Neural crest cell (in vitro differentiated cells): ENCODE measurements around the gene RDH5. TPM values are rescaled to one million over a fixed set of nuclear protein-coding genes. Genes with fewer than 3 reads are reported as not detected.

ENCODE experiments used
- DNase-seq: peaks from one replicate; pipeline ENCODE4 v3.0.0; 2021; ENCODE audit warnings: low read depth, mixed read lengths, low spot score
- H3K27ac Mint-ChIP-seq: one replicate; pipeline ENCODE4 v1.8.0; 2021; ENCODE audit warnings: mild to moderate bottlenecking, mixed read lengths; ENCODE audit not compliant: unreplicated experiment
- H3K27me3 Mint-ChIP-seq: 2 replicates; pipeline ENCODE4 v1.8.0; 2021; ENCODE audit warnings: low read depth, mild to moderate bottlenecking, mixed read lengths
- H3K36me3 Mint-ChIP-seq: 2 replicates; pipeline ENCODE4 v1.8.0; 2021; ENCODE audit warnings: low read depth, mild to moderate bottlenecking, mixed read lengths
- H3K4me1 Mint-ChIP-seq: 2 replicates; pipeline ENCODE4 v1.8.0; 2021; ENCODE audit warnings: mixed read lengths
- H3K4me3 Mint-ChIP-seq: one replicate; pipeline ENCODE4 v1.8.0; 2021; ENCODE audit warnings: mild to moderate bottlenecking, mixed read lengths
- H3K9me3 Mint-ChIP-seq: 2 replicates; pipeline ENCODE4 v1.8.0; 2021; ENCODE audit warnings: mixed read lengths
- total RNA-seq: library from RNA; stranded (reverse); gene quantifications from 2 replicates; pipeline ENCODE4 v1.2.1, GENCODE V29; 2021
- TF ChIP-seq, protein P1 (sequence below): fragments of 200-600 bp; sonication (generic); conservative IDR thresholded peaks from 2 replicates; pipeline ENCODE4 v1.5.0; 2021; ENCODE audit warnings: antibody characterized with exemption, mild to moderate bottlenecking

The RDH5 gene
- total RNA-seq, 1 donor from 2014 or later, result 14.2 TPM

DNA sequence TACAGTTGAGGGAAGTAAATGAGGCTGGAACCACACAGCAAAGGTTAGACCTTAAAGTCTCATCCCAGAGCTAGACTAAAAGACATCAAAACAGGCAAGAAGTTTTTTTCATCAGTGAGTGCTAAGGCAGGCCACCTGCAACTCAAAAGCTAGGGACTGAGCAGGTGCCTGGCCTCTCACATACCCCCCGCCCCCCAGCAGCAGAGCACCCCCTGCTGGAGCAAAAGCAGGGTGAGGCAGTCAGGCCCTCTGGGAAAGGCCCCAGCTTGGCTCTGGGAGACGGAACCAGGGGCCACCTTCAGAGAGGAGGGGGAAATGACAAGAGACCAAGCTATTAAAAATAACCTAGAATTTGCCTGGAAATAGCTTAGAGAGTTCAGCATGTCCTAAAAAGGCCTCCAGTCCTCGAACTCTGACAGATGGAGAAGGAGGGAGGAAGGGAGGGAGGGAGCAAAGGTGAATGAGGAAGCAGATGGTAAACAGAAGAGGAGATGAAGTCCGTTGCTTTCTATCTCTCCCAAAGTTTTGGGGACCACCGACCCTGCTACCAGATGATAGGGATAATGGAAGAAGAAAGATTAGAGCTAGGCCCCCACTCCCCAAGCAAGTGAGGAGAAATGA lies 14.3 kb upstream of the RDH5 start:
- TF ChIP-seq, protein P1, sequence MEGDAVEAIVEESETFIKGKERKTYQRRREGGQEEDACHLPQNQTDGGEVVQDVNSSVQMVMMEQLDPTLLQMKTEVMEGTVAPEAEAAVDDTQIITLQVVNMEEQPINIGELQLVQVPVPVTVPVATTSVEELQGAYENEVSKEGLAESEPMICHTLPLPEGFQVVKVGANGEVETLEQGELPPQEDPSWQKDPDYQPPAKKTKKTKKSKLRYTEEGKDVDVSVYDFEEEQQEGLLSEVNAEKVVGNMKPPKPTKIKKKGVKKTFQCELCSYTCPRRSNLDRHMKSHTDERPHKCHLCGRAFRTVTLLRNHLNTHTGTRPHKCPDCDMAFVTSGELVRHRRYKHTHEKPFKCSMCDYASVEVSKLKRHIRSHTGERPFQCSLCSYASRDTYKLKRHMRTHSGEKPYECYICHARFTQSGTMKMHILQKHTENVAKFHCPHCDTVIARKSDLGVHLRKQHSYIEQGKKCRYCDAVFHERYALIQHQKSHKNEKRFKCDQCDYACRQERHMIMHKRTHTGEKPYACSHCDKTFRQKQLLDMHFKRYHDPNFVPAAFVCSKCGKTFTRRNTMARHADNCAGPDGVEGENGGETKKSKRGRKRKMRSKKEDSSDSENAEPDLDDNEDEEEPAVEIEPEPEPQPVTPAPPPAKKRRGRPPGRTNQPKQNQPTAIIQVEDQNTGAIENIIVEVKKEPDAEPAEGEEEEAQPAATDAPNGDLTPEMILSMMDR, result peak; percentile 37
- no peak for DNase-seq
- H3K4me1 Mint-ChIP-seq, result peaks cover 47% of the 10 kb centered on the region
- no peaks in the 10 kb centered on the region for H3K9me3 Mint-ChIP-seq
- peak overlapping the region; percentile 87 for H3K4me3 Mint-ChIP-seq
- no peak overlapping the region for H3K27ac Mint-ChIP-seq
- no peaks in the 10 kb centered on the region for H3K36me3 Mint-ChIP-seq
- H3K27me3 Mint-ChIP-seq, result peaks cover 45% of the 10 kb centered on the region

DNA sequence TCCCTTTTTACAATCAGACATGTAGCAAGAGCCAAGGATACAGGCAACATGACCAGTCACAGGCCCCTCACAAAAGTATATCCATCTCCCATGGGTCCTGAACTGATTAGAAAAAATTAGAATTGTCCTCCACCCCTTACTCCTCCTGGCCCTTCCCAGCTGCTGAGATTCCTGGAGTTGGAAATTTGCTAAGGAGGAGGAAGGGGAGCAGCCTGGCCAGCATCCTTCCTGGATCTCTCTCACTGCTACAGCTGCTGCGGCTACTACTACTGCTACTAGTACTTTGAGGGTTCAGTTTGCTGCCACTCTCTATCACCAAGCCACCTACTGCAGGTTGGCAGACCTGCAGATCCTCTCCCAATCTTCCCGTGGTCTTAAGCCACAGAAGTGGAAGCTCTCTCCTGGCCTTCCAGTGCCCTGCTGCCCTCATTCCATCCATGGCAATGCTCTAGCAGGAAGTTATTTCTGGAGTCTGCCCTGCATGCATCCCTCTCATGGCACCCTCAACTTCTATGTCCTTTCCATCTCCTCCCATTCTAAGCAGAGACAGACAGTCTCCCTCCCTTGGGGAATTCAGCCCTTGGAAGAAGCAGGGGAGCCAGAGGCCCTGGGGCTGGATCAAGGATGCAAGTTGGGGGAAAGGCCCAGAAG lies 13.5 kb upstream of the RDH5 start:
- no peaks in the 10 kb centered on the region for H3K36me3 Mint-ChIP-seq
- TF ChIP-seq, protein P1, result no peak
- no peaks in the 10 kb centered on the region for H3K9me3 Mint-ChIP-seq
- peaks cover 47% of the 10 kb centered on the region for H3K4me1 Mint-ChIP-seq
- no peak overlapping the region for H3K27ac Mint-ChIP-seq
- DNase-seq, result no peak
- H3K4me3 Mint-ChIP-seq, result peak overlapping the region; percentile 87
- H3K27me3 Mint-ChIP-seq, result peaks cover 49% of the 10 kb centered on the region

DNA sequence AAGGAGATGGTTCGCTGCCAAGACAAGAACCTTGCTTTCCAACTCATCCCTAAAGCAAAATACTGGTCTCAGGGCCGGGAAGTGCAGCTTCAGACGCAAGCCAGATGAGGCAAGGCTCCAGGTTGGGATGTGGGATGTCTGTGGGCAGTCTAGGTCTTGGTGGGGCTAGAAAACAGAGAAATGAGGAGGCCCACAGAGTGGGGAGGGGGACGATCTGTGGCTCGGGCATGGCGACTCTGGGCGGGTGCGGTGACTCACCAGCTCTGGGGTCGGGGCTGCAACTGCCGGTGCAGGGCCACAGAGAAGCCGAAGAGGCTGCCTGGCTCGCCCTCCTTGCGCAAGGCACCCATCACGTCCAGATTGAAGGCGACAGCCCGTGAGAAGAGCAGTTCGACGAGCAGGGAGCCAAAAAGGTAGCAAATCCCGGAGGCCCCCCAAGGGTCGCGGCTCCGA lies 12.9 kb upstream of the RDH5 start:
- H3K4me3 Mint-ChIP-seq, result peak overlapping the region; percentile 87
- H3K4me1 Mint-ChIP-seq, result peaks cover 47% of the 10 kb centered on the region
- no peak overlapping the region for H3K27ac Mint-ChIP-seq
- TF ChIP-seq, protein P1, result no peak
- H3K9me3 Mint-ChIP-seq, result no peaks in the 10 kb centered on the region
- DNase-seq, result no peak
- peaks cover 54% of the 10 kb centered on the region for H3K27me3 Mint-ChIP-seq
- no peaks in the 10 kb centered on the region for H3K36me3 Mint-ChIP-seq

DNA sequence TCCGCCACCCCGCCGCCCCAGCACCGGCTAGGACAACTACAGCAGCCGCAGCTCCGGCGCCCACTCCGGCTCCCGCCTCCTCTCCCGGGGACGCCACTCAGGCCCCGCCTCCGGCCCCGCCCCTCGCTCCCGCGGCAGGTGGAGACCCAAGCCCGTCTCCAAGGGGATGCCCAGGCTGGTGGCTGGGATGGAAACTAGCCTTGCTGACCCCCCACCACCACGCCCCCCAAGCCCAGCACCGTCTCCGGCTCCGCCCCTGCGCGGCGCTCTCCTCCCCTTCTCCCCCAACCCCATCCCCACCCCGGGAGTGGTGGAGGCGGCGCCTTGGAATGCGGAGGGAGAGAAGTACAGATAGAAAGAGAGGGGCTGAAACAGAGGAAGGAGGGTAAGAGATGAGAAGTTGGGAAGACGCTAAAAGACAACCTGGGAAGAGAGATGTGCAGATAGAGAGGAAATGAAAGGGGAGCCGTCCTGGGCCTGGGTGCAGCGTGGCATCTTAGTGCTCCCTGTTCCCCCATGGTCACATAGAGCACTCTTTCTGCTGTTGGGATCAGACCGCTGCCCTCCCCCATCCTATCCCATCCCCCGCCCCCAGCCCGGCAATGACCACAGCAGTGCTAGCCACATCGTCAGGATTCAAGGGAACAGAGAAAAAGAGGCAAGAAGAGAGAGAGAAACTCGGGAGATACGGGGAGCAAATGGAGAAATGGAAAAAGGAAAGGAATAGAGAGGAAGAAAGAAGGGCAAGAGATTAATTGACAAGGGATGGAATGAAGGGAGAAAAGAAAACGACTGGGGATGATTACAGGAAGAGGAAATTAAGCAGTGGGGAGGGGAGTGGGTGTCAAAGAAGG lies 12.1 kb upstream of the RDH5 start, which contains the start of gene ITGA7:
TSS of gene ITGA7 (minus strand) at position 64 of the 854 bp plus-strand sequence. CDS start 222 bp downstream, outside the sequence.
- Mint-ChIP-seq H3K36me3 (no peaks in the 10 kb centered on the region), H3K27me3 (peaks cover 63% of the 10 kb centered on the region), H3K4me1 (peaks cover 46% of the 10 kb centered on the region), H3K4me3 (peak within 1 kb of the TSS; percentile 87), H3K9me3 (no peaks in the 10 kb centered on the region), H3K27ac (peak within 1 kb of the TSS; percentile 46)
- TF ChIP-seq, protein P1, result no peak
- DNase-seq, result peak; percentile 83

DNA sequence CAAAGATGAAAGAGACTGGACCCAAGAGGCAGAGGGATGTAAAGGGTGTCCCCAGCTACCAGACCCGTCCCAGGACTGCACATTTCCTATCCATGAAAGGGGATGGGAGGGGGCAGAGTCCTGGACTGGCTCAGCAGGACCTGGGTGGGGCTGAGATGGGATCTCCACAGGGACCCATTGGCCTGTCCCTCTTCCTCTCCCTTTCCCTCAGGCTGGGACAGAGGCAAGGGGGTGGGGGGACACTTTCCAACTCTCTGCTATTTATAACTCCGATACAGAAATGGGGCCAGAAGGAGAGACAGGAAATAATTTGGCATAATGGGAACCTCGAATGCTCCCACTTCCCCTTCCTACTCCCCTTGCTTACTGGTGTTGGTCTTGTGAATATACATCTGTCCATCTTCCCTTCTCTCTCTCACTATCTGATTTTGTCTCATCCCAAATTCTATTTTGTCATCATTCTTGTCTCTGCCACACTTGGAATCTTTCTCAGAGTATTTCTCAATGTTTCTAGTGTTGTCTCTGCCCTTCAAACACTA lies 11.4 kb upstream of the RDH5 start:
- peaks cover 70% of the 10 kb centered on the region for H3K27me3 Mint-ChIP-seq
- no peak for DNase-seq
- H3K27ac Mint-ChIP-seq, result peak overlapping the region; percentile 46
- TF ChIP-seq, protein P1, result no peak
- no peaks in the 10 kb centered on the region for H3K36me3 Mint-ChIP-seq
- H3K4me1 Mint-ChIP-seq, result peaks cover 43% of the 10 kb centered on the region
- H3K4me3 Mint-ChIP-seq, result peak overlapping the region; percentile 87
- no peaks in the 10 kb centered on the region for H3K9me3 Mint-ChIP-seq
